Measurements from ENCODE around the gene INPP5D. TPM values are rescaled to one million over a fixed set of nuclear protein-coding genes. Genes with fewer than 3 reads are reported as not detected.

Gene INPP5D
- total and polyA plus RNA-seq, 2 of the 13 experiments (the other 11 are each of a cell fraction or from before 2014, with no cell fraction given), result 16.7 to 18.0 TPM

- TF ChIP-seq RNF219 (CRISPR knock-in tag; IDR thresholded peaks at IDR 0.05) (no peak), REXO4 (CRISPR knock-in tag; IDR thresholded peaks at IDR 0.05; ENCODE audit: borderline replicate concordance) (no peak), TBP (CRISPR knock-in tag; IDR thresholded peaks at IDR 0.05) (no peak), MYPOP (CRISPR knock-in tag; IDR thresholded peaks at IDR 0.05) (no peak), ARID2 (CRISPR knock-in tag; IDR thresholded peaks at IDR 0.05; ENCODE audit: borderline replicate concordance) (no peak), ZSCAN29 (CRISPR knock-in tag; conservative IDR thresholded peaks at IDR 0.05) (no peak), BCLAF1 (IDR thresholded peaks at IDR 0.05) (no peak), ZNF546 (CRISPR knock-in tag; conservative IDR thresholded peaks at IDR 0.05) (no peak), RFX5 (IDR thresholded peaks at IDR 0.05; ENCODE audit: low read depth, low read length) (no peak), ZNF770 (CRISPR knock-in tag; IDR thresholded peaks at IDR 0.05) (no peak; the same call in 1 of the 2 replicates), POLR2A (IDR thresholded peaks at IDR 0.05; ENCODE audit: insufficient read depth in 1 of 2, low read depth in 2 of 2, low read length in 2 of 2) (peak in 1 of 2 experiments; percentile 53; a peak in 2 of 4 replicates), CREBL2 (CRISPR knock-in tag; IDR thresholded peaks at IDR 0.05; ENCODE audit: borderline replicate concordance) (peak; percentile 59; the same call in 1 of the 2 replicates), ZBTB3 (CRISPR knock-in tag; IDR thresholded peaks at IDR 0.05; ENCODE audit: borderline replicate concordance, low read depth) (no peak), IRX3 (CRISPR knock-in tag; IDR thresholded peaks at IDR 0.05; ENCODE audit: borderline replicate concordance, low read depth) (no peak), ZNF12 (CRISPR knock-in tag; IDR thresholded peaks at IDR 0.05) (no peak), GMEB2 (CRISPR knock-in tag; IDR thresholded peaks at IDR 0.05; ENCODE audit: low read depth) (no peak), GPBP1L1 (CRISPR knock-in tag; IDR thresholded peaks at IDR 0.05) (no peak), CHD4 (IDR thresholded peaks at IDR 0.05; ENCODE audit: borderline replicate concordance, low read length) (no peak), CBX1 (IDR thresholded peaks at IDR 0.05; ENCODE audit: low read depth) (no peak)
Measured at GRCh38 chr2:233060501-233060979, 398 bp downstream of the INPP5D start (continued).
